ENCODE measurements around the gene PLXNC1.
A peak's percentile ranks its signal among the peaks of the same experiment; 100 is the strongest.

The PLXNC1 gene

DNA sequence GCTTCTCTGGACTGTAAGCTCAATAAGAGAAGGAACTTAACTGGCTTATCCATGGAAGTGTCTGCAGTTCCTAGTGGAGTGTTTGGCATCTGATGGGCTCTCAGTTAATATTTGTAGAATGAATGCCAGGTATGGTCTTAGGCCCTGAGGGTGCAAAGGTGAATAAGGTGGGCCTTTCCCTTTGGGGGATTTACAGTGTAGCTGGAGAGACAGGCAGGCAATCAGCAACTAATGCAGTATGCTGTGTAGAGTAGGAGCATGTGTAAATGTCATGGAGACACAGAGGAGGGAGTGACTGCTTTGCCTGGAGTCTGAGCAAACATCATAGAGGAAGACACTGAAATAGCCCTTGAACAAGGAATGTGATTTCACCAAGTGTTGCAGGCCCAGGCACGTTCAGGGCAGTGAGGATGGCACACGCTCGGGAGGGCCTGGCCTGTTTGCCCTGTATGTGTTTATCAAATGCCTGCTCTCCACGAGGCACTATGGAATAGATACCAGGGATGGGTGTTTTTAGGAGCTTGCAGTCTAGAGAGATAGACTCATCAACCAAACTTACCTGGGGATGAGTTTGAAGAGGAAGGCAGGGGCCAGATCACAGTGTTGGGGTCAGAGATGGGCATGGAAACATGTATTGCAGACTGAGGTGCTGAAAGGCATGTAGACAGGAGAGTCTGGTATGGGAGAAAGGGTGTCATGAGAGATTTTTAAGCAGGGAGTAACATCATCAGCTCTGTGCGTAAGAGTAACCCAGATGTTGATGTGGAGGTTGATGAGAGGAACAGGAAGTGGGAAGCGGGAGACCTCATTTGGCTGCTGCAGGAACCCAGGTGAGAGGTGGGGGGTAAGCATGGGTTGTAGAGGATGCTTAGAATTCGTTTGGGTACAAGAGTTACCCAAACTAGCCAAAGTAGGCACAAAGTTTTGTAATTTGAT is 54.1 kb downstream of the PLXNC1 start:
- no peaks in the 10 kb centered on the region for H4K20me1 ChIP-seq (ENCODE audit: insufficient read depth, low read length)
- no peaks in the 10 kb centered on the region for H3K79me2 ChIP-seq (ENCODE audit: insufficient read depth, low read length)
- no peaks in the 10 kb centered on the region for H3K36me3 ChIP-seq (ENCODE audit: insufficient read depth, low read length)
- H3K4me1 ChIP-seq (ENCODE audit: insufficient read depth, low read length, severe bottlenecking) = peaks cover 32% of the 10 kb centered on the region
- H2AFZ ChIP-seq (ENCODE audit: low read length) = no peak overlapping the region
- no peak overlapping the region for H3K27ac ChIP-seq (ENCODE audit: low read depth, low read length, poor library complexity, severe bottlenecking)
- TF ChIP-seq EZH2 (IDR thresholded peaks at IDR 0.05; ENCODE audit: borderline replicate concordance, low read length) = no peak
- TF ChIP-seq, protein P1, sequence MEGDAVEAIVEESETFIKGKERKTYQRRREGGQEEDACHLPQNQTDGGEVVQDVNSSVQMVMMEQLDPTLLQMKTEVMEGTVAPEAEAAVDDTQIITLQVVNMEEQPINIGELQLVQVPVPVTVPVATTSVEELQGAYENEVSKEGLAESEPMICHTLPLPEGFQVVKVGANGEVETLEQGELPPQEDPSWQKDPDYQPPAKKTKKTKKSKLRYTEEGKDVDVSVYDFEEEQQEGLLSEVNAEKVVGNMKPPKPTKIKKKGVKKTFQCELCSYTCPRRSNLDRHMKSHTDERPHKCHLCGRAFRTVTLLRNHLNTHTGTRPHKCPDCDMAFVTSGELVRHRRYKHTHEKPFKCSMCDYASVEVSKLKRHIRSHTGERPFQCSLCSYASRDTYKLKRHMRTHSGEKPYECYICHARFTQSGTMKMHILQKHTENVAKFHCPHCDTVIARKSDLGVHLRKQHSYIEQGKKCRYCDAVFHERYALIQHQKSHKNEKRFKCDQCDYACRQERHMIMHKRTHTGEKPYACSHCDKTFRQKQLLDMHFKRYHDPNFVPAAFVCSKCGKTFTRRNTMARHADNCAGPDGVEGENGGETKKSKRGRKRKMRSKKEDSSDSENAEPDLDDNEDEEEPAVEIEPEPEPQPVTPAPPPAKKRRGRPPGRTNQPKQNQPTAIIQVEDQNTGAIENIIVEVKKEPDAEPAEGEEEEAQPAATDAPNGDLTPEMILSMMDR (IDR thresholded peaks at IDR 0.05; ENCODE audit: low read length) = no peak
- H3F3A ChIP-seq (ENCODE audit: insufficient read depth, low read length) = no peaks in the 10 kb centered on the region
- no peak overlapping the region for H3K4me2 ChIP-seq (ENCODE audit: low read length)
- H3K9me3 ChIP-seq (ENCODE audit: low read length) = no peaks in the 10 kb centered on the region
- H3K9ac ChIP-seq (ENCODE audit: low read length) = no peak overlapping the region
- no peaks in the 10 kb centered on the region for H3K9me2 ChIP-seq (ENCODE audit: low read depth, low read length)
- H3K27me3 ChIP-seq (ENCODE audit: insufficient read depth, low read length) = no peaks in the 10 kb centered on the region
- H3K4me3 ChIP-seq (ENCODE audit: low read depth, low read length, poor library complexity, severe bottlenecking) = no peak overlapping the region

DNA sequence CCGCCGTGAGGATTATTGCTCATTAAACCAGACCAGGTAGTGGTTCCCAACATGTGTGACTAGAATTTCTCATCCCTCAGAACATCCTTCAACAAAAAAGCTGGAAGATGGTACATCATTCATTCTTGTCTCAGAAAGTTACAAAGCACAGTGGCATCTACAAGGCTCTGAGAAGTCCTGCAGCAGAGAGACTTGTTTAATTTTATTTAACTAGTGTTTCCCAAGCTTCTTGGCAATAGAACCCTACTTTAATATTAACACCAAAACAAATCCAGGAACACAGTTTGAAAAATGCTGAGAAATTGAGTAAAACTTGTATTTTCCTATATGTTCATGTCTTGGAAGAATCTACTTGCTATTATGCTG is 54.8 kb downstream of the PLXNC1 start:
- H3K4me1 ChIP-seq (ENCODE audit: insufficient read depth, low read length, severe bottlenecking) = peaks cover 38% of the 10 kb centered on the region
- H2AFZ ChIP-seq (ENCODE audit: low read length) = no peak overlapping the region
- H3K4me2 ChIP-seq (ENCODE audit: low read length) = no peak overlapping the region
- H3K9me3 ChIP-seq (ENCODE audit: low read length) = no peaks in the 10 kb centered on the region
- no peaks in the 10 kb centered on the region for H3F3A ChIP-seq (ENCODE audit: insufficient read depth, low read length)
- no peak overlapping the region for H3K9ac ChIP-seq (ENCODE audit: low read length)
- H3K27me3 ChIP-seq (ENCODE audit: insufficient read depth, low read length) = no peaks in the 10 kb centered on the region
- H3K79me2 ChIP-seq (ENCODE audit: insufficient read depth, low read length) = no peaks in the 10 kb centered on the region
- TF ChIP-seq EZH2 (IDR thresholded peaks at IDR 0.05; ENCODE audit: borderline replicate concordance, low read length) = no peak
- TF ChIP-seq, protein P1 (IDR thresholded peaks at IDR 0.05; ENCODE audit: low read length) = no peak
- H3K36me3 ChIP-seq (ENCODE audit: insufficient read depth, low read length) = no peaks in the 10 kb centered on the region
- no peaks in the 10 kb centered on the region for H4K20me1 ChIP-seq (ENCODE audit: insufficient read depth, low read length)
- no peak overlapping the region for H3K27ac ChIP-seq (ENCODE audit: low read depth, low read length, poor library complexity, severe bottlenecking)
- H3K9me2 ChIP-seq (ENCODE audit: low read depth, low read length) = no peaks in the 10 kb centered on the region
- no peak overlapping the region for H3K4me3 ChIP-seq (ENCODE audit: low read depth, low read length, poor library complexity, severe bottlenecking)

DNA sequence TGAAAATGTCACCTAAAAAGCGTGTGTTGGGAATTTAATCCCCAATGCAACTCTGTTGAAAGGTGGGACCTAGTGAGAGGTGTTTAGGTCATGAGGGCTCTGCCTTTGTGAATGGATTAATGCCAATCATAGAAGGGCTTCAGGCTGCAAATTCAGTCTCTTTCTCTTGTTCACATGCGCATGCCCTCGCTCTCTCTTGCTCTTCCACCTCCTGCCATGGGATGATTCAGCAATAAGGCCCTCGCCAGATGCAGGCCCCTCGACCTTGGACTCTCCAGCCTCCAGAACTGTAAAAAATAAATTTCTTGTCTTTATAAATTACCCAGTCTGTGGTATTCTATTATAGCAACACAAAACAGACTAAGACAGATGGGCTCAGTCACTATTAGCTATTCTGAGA is 55.4 kb downstream of the PLXNC1 start:
- Histone ChIP-seq H3K4me1 (ENCODE audit: insufficient read depth, low read length, severe bottlenecking) (peaks cover 44% of the 10 kb centered on the region), H3F3A (ENCODE audit: insufficient read depth, low read length) (no peaks in the 10 kb centered on the region), H3K27ac (ENCODE audit: low read depth, low read length, poor library complexity, severe bottlenecking) (peak overlapping the region; percentile 15), H3K36me3 (ENCODE audit: insufficient read depth, low read length) (no peaks in the 10 kb centered on the region), H3K27me3 (ENCODE audit: insufficient read depth, low read length) (no peaks in the 10 kb centered on the region), H2AFZ (ENCODE audit: low read length) (no peak overlapping the region), H3K9ac (ENCODE audit: low read length) (no peak overlapping the region), H3K9me3 (ENCODE audit: low read length) (no peaks in the 10 kb centered on the region), H3K4me3 (ENCODE audit: low read depth, low read length, poor library complexity, severe bottlenecking) (no peak overlapping the region), H4K20me1 (ENCODE audit: insufficient read depth, low read length) (no peaks in the 10 kb centered on the region), H3K9me2 (ENCODE audit: low read depth, low read length) (no peaks in the 10 kb centered on the region), H3K4me2 (ENCODE audit: low read length) (no peak overlapping the region), H3K79me2 (ENCODE audit: insufficient read depth, low read length) (no peaks in the 10 kb centered on the region)
- no peak for TF ChIP-seq EZH2 (IDR thresholded peaks at IDR 0.05; ENCODE audit: borderline replicate concordance, low read length)
- TF ChIP-seq, protein P1 (IDR thresholded peaks at IDR 0.05; ENCODE audit: low read length) = no peak

Measured in OCI-LY1 (cell line).